HG03025 (cell line): Measurements from ENCODE around the gene ALG12.

Experiments used
- ATAC-seq: cut with Tn5 transposase; IDR thresholded peaks from one replicate; pipeline ENCODE4 v1.9.1; 2021; ENCODE audit warnings: mild to moderate bottlenecking, moderate library complexity; ENCODE audit not compliant: unreplicated experiment, low FRiP score

ALG12 gene

GRCh38 chr22:49958366-49958921 is 40.2 kb upstream of the ALG12 start:
- no peak for ATAC-seq

GRCh38 chr22:49957826-49958365 is 39.7 kb upstream of the ALG12 start:
- ATAC-seq: no peak

- ATAC-seq: no peak
Measured at GRCh38 chr22:49956914-49957825, 38.9 kb upstream of the ALG12 start.

- ATAC-seq: no peak
Measured at GRCh38 chr22:49956418-49956770, 38.2 kb upstream of the ALG12 start.

GRCh38 chr22:49955581-49956417 is 37.6 kb upstream of the ALG12 start:
- ATAC-seq: no peak

GRCh38 chr22:49954991-49955580 is 36.8 kb upstream of the ALG12 start:
- ATAC-seq: no peak

- ATAC-seq: no peak
Measured at GRCh38 chr22:49954354-49954753, 36.1 kb upstream of the ALG12 start.

GRCh38 chr22:49953680-49954344 is 35.6 kb upstream of the ALG12 start:
- no peak for ATAC-seq

- ATAC-seq: no peak
Measured at GRCh38 chr22:49953027-49953679, 34.9 kb upstream of the ALG12 start.

- no peak for ATAC-seq
Measured at GRCh38 chr22:49951986-49952896, 34.0 kb upstream of the ALG12 start.

- no peak for ATAC-seq
Measured at GRCh38 chr22:49951678-49951985, 33.4 kb upstream of the ALG12 start.

GRCh38 chr22:49951000-49951677 is 32.9 kb upstream of the ALG12 start:
- ATAC-seq: no peak

- no peak for ATAC-seq
Measured at GRCh38 chr22:49950396-49950994, 32.3 kb upstream of the ALG12 start.

- ATAC-seq: no peak
Measured at GRCh38 chr22:49949914-49950292, 31.7 kb upstream of the ALG12 start.

- no peak for ATAC-seq
Measured at GRCh38 chr22:49948958-49949913, 31.0 kb upstream of the ALG12 start.

GRCh38 chr22:49948116-49948957 is 30.1 kb upstream of the ALG12 start:
- no peak for ATAC-seq
